ENCODE measurements around the gene RTN4R.
"Not testable (repeated sequence)": the region's sequence is repeated elsewhere in the genome, so short reads cannot be mapped to it uniquely, and the experiment has no call there.

- not testable (repeated sequence) for TF ChIP-seq CTCF, POLR2A, EP300 (IDR thresholded peaks at IDR 0.05)
Observed at GRCh38 chr22:20266667-20267440, 1.3 kb downstream of the RTN4R start.

Data from tibial nerve (tissue), 4 donors.